ENCODE measurements around the gene COX19.
A peak's percentile ranks its signal among the peaks of the same experiment; 100 is the strongest.

COX19 gene

DNA sequence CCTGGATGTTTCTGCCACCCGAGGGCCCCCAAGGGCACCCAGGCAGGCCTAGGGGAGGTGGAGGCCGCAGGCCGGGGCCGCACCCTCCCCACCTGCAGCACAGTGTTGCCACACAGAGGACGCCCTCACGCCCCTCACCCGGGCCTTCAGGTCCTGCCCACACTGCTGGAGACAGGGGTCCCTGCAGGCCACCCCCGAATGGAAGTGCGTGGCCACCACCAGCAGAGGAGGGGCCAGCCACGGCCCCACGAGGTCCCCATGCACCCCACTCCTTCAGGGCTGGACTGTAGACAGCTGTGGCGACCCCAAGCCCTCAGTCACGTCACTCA lies 56.3 kb downstream of the COX19 start:
- Mint-ChIP-seq H3K9me3 (no peaks in the 10 kb centered on the region), H3K27ac (no peak overlapping the region), H3K36me3 (ENCODE audit: low read depth) (no peaks in the 10 kb centered on the region), H3K4me1 (peaks cover 47% of the 10 kb centered on the region), H3K4me3 (no peak overlapping the region), H3K27me3 (ENCODE audit: low read depth, poor library complexity) (peaks cover 3% of the 10 kb centered on the region)
- TF ChIP-seq, protein P1, sequence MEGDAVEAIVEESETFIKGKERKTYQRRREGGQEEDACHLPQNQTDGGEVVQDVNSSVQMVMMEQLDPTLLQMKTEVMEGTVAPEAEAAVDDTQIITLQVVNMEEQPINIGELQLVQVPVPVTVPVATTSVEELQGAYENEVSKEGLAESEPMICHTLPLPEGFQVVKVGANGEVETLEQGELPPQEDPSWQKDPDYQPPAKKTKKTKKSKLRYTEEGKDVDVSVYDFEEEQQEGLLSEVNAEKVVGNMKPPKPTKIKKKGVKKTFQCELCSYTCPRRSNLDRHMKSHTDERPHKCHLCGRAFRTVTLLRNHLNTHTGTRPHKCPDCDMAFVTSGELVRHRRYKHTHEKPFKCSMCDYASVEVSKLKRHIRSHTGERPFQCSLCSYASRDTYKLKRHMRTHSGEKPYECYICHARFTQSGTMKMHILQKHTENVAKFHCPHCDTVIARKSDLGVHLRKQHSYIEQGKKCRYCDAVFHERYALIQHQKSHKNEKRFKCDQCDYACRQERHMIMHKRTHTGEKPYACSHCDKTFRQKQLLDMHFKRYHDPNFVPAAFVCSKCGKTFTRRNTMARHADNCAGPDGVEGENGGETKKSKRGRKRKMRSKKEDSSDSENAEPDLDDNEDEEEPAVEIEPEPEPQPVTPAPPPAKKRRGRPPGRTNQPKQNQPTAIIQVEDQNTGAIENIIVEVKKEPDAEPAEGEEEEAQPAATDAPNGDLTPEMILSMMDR (IDR thresholded peaks at IDR 0.05), result no peak
- peak; percentile 1 for DNase-seq

DNA sequence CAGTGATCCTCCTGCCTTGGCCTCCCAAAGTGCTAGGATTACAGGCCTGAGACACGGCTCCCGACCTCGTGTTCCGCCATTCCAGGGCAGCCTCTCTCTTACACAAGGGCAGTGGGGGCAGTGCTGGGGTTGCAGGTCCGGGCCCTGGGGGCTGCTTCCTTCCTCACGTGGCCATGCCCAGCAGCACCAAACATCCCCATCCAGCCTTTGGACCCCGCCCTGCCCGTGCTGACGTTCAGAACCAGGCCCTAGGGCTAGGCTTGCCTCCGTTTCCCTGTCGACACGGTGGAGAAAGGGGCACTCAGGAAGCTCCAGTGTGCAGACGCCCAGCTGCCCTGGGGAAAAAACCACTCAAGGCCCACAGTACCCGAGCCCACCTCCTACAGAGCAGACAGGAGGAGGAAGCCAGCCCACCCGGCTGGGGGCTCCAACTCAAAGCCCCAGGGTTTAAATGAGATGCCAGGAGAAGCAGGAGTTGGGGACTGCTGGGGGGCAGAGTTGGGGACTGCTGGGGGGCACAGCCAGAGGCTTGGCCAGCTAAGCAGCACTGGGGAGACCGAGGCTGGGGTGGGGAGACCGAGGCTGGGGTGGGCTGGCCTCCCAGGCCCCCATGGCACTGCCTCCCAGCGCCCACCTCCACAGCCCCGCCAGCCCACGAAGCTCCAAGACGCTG lies 56.8 kb downstream of the COX19 start:
- TF ChIP-seq, protein P1 (IDR thresholded peaks at IDR 0.05), result no peak
- Mint-ChIP-seq H3K27me3 (ENCODE audit: low read depth, poor library complexity) (peaks cover 3% of the 10 kb centered on the region), H3K36me3 (ENCODE audit: low read depth) (no peaks in the 10 kb centered on the region), H3K27ac (no peak overlapping the region), H3K4me1 (peaks cover 47% of the 10 kb centered on the region), H3K9me3 (no peaks in the 10 kb centered on the region), H3K4me3 (no peak overlapping the region)
- peak; percentile 1 for DNase-seq

DNA sequence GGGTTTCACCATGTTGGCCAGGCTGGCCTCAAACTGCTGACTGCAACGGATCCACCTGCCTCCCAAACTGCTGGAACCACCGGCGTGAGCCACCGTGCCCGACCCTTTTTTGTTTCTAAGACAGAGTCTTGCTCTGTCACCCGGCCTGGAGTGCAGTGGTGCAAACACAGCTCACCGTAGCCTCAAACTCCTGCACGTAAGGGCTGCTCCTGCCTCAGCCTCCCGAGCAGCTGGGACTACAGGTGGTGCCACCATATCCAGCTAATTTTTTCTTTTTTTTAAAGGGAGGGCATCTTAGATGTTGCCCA lies 57.3 kb downstream of the COX19 start:
- H3K4me3 Mint-ChIP-seq, result no peak overlapping the region
- no peaks in the 10 kb centered on the region for H3K36me3 Mint-ChIP-seq (ENCODE audit: low read depth)
- TF ChIP-seq, protein P1 (IDR thresholded peaks at IDR 0.05), result no peak
- H3K27ac Mint-ChIP-seq, result no peak overlapping the region
- H3K4me1 Mint-ChIP-seq, result peaks cover 46% of the 10 kb centered on the region
- H3K27me3 Mint-ChIP-seq (ENCODE audit: low read depth, poor library complexity), result peaks cover 3% of the 10 kb centered on the region
- DNase-seq, result peak; percentile 0
- no peaks in the 10 kb centered on the region for H3K9me3 Mint-ChIP-seq

DNA sequence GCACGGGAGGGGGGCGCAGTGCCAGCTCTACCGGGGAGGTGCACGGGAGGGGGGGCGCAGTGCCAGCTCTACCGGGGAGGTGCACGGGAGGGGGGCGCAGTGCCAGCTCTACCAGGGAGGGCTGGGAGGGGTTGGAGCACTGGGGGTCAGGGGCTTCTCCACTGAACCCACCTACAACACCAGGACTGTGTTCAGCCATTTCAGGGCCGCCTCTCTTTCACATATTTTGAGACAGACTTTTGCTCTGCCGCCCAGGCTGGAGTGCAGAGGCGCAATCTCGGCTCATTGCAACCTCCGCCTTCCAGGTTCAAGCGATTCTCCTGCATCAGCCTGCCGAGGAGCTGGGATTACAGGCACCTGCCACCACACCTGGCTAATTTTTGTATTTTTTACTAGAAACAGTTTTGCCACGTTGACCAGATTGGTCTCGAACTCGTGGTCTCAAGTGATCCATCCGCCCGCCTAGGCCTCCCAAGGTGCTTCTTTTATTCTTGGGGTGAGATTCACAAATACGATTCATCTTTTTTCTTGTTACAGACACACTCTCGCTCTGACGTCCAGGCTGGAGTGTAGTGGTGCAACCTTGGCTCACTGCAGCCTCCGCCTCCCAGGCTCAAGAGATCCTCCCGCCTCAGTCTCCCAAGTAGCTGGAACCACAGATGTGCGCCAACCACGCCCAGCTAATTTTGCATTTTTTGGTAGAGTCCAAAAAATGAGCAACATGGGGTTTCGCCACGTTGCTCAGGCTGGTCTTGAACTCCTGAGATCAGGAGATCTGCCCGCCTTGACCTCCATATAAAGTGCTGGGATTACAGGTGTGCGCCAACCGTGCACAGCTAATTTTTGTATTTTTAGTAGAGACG lies 57.9 kb downstream of the COX19 start:
- DNase-seq, result no peak
- peaks cover 45% of the 10 kb centered on the region for H3K4me1 Mint-ChIP-seq
- TF ChIP-seq, protein P1 (IDR thresholded peaks at IDR 0.05), result no peak
- H3K27me3 Mint-ChIP-seq (ENCODE audit: low read depth, poor library complexity), result peaks cover 8% of the 10 kb centered on the region
- H3K4me3 Mint-ChIP-seq, result peak overlapping the region; percentile 42
- no peaks in the 10 kb centered on the region for H3K36me3 Mint-ChIP-seq (ENCODE audit: low read depth)
- no peak overlapping the region for H3K27ac Mint-ChIP-seq
- H3K9me3 Mint-ChIP-seq, result no peaks in the 10 kb centered on the region

- TF ChIP-seq, protein P1 (IDR thresholded peaks at IDR 0.05), result no peak
- DNase-seq, result no peak
- peaks cover 10% of the 10 kb centered on the region for H3K27me3 Mint-ChIP-seq (ENCODE audit: low read depth, poor library complexity)
- peak overlapping the region; percentile 88 for H3K27ac Mint-ChIP-seq
- no peaks in the 10 kb centered on the region for H3K9me3 Mint-ChIP-seq
- peaks cover 46% of the 10 kb centered on the region for H3K4me1 Mint-ChIP-seq
- peak overlapping the region; percentile 75 for H3K4me3 Mint-ChIP-seq
- H3K36me3 Mint-ChIP-seq (ENCODE audit: low read depth), result no peaks in the 10 kb centered on the region
Observed at GRCh38 chr7:916291-916941, 58.9 kb downstream of the COX19 start.
